Activated T-cell treated with anti-CD3 and anti-CD28 coated beads, Interleukin-2, amount 50 U/mL, for 4 hours (primary cell): ENCODE measurements around the gene SNX11. TPM values are rescaled to one million over a fixed set of nuclear protein-coding genes. Genes with fewer than 3 reads are reported as not detected.
"Not testable (repeated sequence)": the region's sequence is repeated elsewhere in the genome, so short reads cannot be mapped to it uniquely, and the experiment has no call there.

ENCODE experiments used
- ATAC-seq, 2 donors: fragments of 200-7000 bp; cut with Tn5 transposase; one replicate each; pipeline ENCODE4 v1.10.0; 2021
- DNase-seq: peaks from one replicate; pipeline ENCODE4 v3.0.0-alpha.2; 2020
- H3K27me3 Mint-ChIP-seq: one replicate; pipeline ENCODE4 v1.8.0; 2021; ENCODE audit warnings: low read depth, mixed read lengths
- H3K36me3 Mint-ChIP-seq: one replicate; pipeline ENCODE4 v1.8.0; 2022; ENCODE audit warnings: mixed read lengths; ENCODE audit not compliant: insufficient read depth
- H3K4me1 Mint-ChIP-seq: one replicate; pipeline ENCODE4 v1.8.0; 2021; ENCODE audit warnings: low read depth, mixed read lengths
- H3K4me3 Mint-ChIP-seq: one replicate; pipeline ENCODE4 v1.8.0; 2021; ENCODE audit warnings: mild to moderate bottlenecking, moderate library complexity, mixed read lengths
- H3K9me3 Mint-ChIP-seq: one replicate; pipeline ENCODE4 v1.8.0; 2021; ENCODE audit warnings: mixed read lengths
- total RNA-seq, 3 donors: library from RNA; stranded (reverse); gene quantifications; one replicate each; pipeline ENCODE4 v1.2.1, GENCODE V29; 2021

The SNX11 gene
- total RNA-seq, 3 donors from 2014 or later, result 30.5 to 41.9 (median 30.9) TPM

DNA sequence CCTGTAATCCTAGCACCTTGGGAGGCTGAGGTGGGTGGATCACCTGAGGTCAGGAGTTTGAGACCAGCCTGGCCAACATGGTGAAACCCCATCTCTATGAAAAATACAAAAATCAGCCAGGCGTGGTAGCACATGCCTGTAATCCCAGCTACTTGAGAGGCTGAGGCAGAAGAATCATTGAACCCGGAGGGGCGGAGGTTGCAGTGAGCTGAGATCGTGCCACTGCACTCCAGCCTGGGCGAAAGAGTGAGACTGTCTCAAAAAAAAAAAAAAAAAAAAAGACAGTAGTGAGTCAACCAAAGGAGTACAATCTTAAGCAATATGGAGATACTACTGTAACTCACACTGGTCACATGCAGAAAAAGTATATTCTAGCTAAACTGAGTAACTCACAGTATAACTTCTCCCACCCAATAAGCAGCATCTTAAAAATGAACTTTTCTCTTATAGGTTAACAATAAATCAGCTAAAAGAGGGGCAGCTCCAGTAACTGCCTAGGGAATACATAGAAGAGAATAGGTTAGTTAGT is 33.9 kb upstream of the SNX11 start:
- H3K4me1 Mint-ChIP-seq, H3K4me3 Mint-ChIP-seq, H3K27me3 Mint-ChIP-seq, ATAC-seq, H3K9me3 Mint-ChIP-seq, DNase-seq: not testable (repeated sequence)
- H3K36me3 Mint-ChIP-seq, result peaks cover 15% of the 10 kb centered on the region

DNA sequence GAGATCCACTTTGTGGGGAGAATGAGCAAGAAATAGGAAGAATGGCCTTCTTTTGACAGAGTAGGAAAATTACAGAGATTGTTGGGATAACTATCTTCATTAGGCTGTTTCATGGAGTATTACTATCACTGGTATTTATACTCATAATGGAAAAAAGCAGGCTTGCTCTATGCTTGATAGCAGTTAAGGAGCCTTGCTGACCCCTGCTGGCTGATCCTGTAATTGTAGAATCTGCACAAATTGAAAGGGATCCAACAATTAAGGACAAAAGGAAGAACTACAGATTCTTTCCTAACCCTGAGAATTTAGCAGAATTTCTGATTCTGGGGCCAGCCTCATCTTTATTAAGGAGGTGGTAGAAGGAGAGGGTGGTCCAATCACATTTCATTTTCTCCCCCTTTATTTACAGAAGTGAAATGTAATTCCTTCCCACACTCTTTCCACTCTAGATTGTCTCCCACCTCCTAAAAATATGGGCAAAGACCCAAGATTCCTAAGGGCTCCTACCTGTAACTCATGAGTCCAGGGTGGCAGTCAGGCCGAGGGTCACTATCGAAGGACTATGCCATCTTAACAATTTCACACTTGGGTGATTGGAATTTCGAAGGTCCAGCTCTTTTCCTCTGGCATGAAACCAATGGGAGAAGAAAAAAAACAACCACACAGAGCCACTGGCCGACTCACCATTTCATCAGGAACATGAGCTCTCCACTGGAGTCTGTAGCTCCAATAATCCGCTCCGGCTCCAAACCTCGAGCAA is 33.1 kb upstream of the SNX11 start:
- no peak overlapping the region for H3K4me3 Mint-ChIP-seq
- no peaks in the 10 kb centered on the region for H3K4me1 Mint-ChIP-seq
- H3K27me3 Mint-ChIP-seq, result no peaks in the 10 kb centered on the region
- ATAC-seq, result peak; percentile 76
- DNase-seq, result peak; percentile 76
- peaks cover 12% of the 10 kb centered on the region for H3K36me3 Mint-ChIP-seq
- no peaks in the 10 kb centered on the region for H3K9me3 Mint-ChIP-seq

DNA sequence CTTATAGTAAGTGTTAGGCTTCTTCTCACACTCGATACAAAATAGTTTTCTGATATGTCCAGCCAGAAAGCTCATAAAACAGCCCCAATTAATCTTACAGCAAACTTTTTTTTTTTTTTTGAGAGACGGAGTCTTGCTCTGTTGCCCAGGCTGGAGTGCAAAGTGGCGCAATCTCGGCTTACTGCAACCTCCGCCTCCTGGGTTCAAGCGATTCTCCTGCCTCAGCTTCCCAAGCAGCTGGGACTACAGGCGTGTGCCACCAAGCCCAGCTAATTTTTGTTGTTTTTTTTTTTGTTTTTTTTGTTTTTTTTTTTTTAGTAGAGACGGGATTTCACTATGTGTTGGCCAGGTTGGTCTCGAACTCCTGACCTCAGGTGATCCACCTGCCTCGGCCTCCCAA is 30.4 kb upstream of the SNX11 start:
- ATAC-seq, H3K27me3 Mint-ChIP-seq, H3K9me3 Mint-ChIP-seq, H3K36me3 Mint-ChIP-seq, DNase-seq, H3K4me1 Mint-ChIP-seq, H3K4me3 Mint-ChIP-seq: not testable (repeated sequence)

DNA sequence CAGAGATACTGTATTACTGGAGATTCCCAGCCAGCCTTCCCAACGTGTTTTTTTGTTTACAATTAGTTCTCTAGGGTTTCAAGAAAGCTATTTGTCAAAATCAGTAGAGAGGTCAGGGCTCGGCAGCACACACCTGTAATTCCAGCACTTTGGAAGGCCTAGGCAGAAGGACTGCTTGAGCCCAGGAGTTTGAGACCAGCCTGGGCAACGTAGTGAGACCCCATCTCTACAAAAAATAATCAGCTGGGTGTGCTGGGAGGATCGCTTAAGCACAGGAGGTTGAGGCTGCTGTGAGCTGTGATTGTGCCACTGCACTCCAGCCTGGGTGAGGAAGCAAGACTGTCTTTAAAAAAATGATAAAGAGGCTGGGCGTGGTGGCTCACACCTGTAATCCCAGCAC is 25.7 kb upstream of the SNX11 start:
- Mint-ChIP-seq H3K36me3 (no peaks in the 10 kb centered on the region), H3K4me1 (peaks cover 9% of the 10 kb centered on the region), H3K9me3 (no peaks in the 10 kb centered on the region), H3K27me3 (no peaks in the 10 kb centered on the region), H3K4me3 (no peak overlapping the region)
- DNase-seq (no peak), ATAC-seq (no peak)

DNA sequence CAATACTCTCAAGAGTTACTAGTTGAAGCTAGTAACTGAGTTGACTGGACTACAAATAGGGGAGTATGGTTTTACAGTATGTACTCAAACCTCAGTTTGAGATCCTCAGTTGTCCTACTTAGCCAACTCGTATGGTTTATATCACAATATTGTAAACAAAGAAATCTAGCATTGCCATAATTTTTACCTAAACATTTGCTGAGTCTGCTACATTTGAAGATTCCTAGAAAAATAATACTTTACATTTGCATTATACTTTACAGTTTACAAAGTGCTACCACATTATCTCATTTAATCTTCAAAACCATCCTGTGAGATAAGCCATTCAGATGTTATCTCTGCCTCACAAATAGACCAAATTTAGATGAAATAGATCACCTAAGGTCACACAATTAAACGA is 22.6 kb upstream of the SNX11 start:
- H3K9me3 Mint-ChIP-seq, result no peaks in the 10 kb centered on the region
- H3K27me3 Mint-ChIP-seq, result no peaks in the 10 kb centered on the region

DNA sequence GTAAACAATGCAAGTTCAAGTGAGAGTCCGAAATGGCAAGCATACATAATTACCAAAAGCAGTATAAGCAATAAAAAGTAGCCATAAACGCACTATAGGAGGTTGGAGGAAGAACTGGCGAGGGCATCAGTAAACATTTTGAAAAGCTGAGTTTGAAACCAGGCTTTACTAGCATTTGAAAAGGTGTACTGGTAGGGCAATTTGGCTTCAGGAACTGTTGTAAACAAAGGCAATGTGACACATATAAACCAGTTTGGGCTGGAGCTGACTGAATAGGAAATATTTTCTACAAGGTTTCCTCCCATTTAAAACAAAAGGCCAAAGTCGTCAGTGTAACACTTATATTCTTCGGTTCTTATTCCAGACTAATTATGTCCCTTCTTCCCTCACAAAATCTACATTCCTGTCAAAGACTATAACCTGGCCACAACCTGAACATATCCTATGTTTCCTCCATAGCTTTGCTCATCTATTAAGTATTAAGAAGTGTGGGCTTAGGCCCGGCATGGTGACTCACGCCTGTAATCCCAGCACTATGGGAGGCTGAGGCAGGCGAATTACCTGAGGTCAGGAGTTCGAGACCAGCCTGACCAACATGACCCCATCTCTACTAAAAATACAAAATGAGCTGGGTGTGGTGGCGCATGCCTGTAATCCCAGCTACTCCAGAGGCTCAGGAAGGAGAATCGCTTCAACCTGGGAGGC is 14.1 kb upstream of the SNX11 start:
- Mint-ChIP-seq H3K27me3 (no peaks in the 10 kb centered on the region), H3K4me1 (peaks cover 13% of the 10 kb centered on the region), H3K36me3 (peaks cover 12% of the 10 kb centered on the region), H3K4me3 (no peak overlapping the region), H3K9me3 (no peaks in the 10 kb centered on the region)
- ATAC-seq (no peak), DNase-seq (no peak)

More for the DNA sequence above, 22.6 kb upstream of the SNX11 start:
- H3K4me3 Mint-ChIP-seq, result no peak overlapping the region
- H3K4me1 Mint-ChIP-seq, result peaks cover 12% of the 10 kb centered on the region
- no peak for ATAC-seq
- DNase-seq, result no peak
- H3K36me3 Mint-ChIP-seq, result peaks cover 4% of the 10 kb centered on the region

DNA sequence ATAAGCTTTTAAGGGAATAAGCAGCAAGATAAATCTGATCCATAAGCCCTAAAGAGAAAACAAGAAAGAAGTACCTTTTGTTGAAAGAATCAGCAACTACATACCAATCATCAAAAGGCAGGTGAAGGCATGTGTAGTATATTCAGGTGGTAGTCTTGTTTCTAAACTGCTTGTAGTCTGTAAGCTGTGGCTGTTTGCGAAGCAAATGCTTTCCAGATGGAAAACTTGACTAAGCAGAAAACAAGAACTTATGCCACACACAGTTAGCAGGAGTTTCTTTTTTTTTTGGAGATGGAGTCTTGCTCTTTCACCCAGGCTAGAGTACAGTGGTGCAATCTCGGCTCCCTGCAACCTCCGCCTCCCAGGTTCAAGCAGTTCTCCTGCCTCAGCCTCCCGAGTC is 12.0 kb upstream of the SNX11 start:
- no peak for DNase-seq
- no peak for ATAC-seq
- H3K4me1 Mint-ChIP-seq, result peaks cover 14% of the 10 kb centered on the region
- no peaks in the 10 kb centered on the region for H3K9me3 Mint-ChIP-seq
- no peaks in the 10 kb centered on the region for H3K27me3 Mint-ChIP-seq
- peaks cover 6% of the 10 kb centered on the region for H3K36me3 Mint-ChIP-seq
- H3K4me3 Mint-ChIP-seq, result no peak overlapping the region

DNA sequence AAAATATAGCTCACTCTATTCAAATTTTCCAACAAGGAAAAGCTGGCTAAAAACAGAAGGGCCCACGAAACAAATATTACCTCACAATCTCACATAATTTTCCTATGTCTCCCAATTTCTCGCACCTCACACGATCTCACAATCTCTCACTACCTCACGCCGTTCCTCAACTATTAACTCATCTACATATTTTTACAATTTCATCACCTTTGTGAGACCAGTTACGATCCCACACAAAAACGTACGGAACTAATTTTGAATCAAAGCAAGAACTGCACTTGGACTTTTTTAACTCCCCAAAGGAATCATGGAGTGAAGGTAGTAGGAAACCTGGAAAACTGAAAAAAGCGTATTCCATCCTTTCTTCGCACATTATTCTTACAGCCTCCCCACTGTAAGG is 7.4 kb upstream of the SNX11 start:
- no peaks in the 10 kb centered on the region for H3K36me3 Mint-ChIP-seq
- ATAC-seq (no peak), DNase-seq (no peak)
- H3K27me3 Mint-ChIP-seq, result no peaks in the 10 kb centered on the region
- H3K4me3 Mint-ChIP-seq, result peak overlapping the region; percentile 95
- H3K9me3 Mint-ChIP-seq, result no peaks in the 10 kb centered on the region
- H3K4me1 Mint-ChIP-seq, result peaks cover 28% of the 10 kb centered on the region

DNA sequence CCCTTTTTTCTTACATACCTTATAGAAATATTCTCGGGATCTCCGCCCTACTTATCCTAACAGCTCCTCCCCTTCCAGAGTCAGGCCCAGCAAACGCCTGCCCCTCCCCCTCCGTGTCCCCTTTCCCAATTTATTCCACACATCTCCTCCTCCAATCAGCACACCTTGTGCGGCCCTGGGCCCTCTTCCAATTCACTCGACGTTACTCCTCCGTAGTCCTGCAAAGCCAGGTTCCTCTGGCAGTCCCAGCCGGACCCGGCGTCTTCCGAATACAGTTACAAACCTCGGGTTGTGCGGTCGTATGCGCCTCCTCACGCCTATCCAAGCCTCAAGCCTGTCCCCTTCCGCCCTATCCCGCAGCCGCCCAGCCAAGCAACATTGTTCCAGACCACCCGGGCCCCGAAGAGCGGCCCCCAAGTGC is 7.0 kb upstream of the SNX11 start:
- ATAC-seq (no peak), DNase-seq (no peak)
- Mint-ChIP-seq H3K9me3 (no peaks in the 10 kb centered on the region), H3K4me3 (peak overlapping the region; percentile 95), H3K4me1 (peaks cover 25% of the 10 kb centered on the region), H3K36me3 (no peaks in the 10 kb centered on the region), H3K27me3 (no peaks in the 10 kb centered on the region)

DNA sequence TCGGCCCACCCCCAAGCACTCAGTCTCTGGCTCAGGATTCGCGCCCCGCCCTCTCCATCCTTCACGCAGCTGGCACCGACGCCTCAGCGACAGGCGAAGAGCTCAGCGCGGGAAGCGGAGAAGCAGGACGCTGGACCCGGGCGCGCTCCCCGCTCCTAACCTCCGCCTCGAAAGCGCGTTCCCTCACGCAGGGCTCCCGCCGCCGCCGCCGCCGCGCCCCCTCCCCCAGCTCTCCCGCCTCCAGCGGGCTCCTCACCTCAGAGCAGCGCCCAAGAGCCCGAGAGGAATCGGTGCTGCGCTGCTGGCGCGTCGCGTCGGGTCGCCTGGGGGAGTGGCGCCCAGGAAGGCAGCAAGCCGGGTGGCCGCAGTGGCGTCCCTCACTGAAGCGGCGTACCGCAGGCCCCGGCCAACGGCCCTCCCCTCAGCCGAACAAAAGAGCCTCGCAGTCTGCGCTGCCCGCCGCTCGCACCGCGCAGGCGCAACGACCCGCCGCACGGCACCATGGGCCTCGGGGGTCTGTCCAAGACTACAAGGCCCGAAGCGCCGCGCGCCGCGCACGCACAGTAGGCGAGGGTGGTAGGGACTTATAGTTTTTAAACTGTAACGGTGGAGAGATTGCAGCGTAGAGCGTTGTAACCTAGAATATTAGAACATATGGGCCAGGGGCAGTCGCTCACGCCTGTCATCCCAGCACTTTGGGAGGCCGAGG is 6.4 kb upstream of the SNX11 start, which contains the start of gene CBX1:
TSS of gene CBX1 (minus strand) at position 467 of the 709 bp plus-strand sequence. CDS start 24,474 bp downstream, outside the sequence.
- Mint-ChIP-seq H3K9me3 (no peaks in the 10 kb centered on the region), H3K4me3 (peak within 1 kb of the TSS; percentile 95), H3K4me1 (peaks cover 24% of the 10 kb centered on the region), H3K27me3 (no peaks in the 10 kb centered on the region), H3K36me3 (no peaks in the 10 kb centered on the region)
- ATAC-seq (peak; percentile 97 to 98), DNase-seq (peak; percentile 89)

DNA sequence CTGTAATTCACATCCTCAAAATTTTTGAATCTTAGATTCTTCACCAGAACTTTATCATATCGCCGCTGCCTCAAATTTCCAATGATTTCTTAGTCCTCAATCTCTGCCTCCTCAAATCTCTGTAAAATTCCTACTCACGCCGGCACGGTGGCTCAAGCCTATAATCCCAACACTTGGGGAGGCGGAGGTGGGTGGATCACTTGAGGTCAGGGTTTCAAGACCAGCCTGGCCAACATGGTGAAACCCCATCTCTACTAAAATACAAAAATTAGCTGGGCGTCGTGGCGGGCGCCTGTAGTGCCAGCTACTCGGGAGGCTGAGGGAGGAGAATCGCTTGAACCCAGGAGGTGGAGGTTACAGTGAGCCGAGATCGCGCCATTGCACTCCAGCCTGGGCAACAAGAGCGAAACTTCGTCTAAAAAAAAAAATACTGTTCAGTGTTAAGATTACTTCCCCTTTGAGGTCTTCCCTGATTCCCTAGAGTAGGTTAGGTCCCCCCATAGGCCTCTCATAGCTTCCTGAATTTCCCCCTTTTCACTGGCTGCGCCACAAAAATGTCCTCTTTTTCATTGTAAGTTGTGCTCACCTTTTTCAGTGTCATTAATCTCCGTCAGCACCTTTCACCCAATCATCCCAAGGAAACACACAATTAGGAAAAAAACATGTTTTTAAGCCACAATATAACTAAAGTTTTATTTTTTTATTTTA is 5.4 kb upstream of the SNX11 start:
- H3K4me3 Mint-ChIP-seq, result peak overlapping the region; percentile 62
- no peaks in the 10 kb centered on the region for H3K36me3 Mint-ChIP-seq
- ATAC-seq (no peak), DNase-seq (no peak)
- peaks cover 30% of the 10 kb centered on the region for H3K4me1 Mint-ChIP-seq
- H3K9me3 Mint-ChIP-seq, result no peaks in the 10 kb centered on the region
- no peaks in the 10 kb centered on the region for H3K27me3 Mint-ChIP-seq

DNA sequence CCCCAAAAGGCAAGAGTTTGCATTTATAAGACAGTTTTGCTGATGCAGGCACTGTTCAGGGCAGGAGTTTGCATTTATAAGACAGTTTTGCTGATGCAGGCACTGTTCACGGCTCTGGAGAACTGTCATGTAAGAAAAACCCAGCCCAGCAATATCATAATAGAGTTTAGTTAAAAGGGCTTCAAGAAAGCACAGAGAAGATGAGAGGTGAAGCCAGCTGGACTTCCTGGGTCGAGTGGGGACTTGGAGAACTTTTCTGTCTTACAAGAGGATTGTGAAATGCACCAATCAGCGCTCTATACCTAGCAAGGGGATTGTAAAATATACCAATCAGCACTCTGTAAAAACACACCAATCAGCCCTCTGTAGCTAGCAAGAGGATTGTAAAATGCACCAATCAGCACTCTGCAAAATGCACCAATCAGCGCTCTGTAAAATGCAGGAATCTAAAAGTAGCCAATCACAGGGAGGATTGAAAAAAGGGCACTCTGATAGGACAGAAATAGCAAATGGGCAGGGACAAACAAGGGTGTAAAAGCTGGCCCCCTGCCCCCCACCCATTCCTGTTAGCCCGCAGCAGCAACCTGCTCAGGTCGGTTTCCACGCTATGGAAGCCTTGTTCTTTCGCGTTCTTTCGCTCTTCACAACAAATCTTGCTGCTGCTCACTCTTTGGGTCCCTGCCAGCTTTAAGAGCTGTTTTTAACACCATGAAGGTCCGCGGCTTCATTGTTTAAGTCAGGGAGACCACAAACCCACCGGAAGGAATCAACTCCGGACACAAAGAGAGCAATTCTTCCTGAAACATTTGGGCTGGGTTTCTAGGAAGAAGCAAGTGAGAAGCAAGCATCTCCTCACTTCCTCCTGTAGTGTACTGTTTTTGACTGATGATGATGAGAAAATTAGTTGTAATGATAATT is 4.5 kb upstream of the SNX11 start:
- H3K27me3 Mint-ChIP-seq, result no peaks in the 10 kb centered on the region
- H3K36me3 Mint-ChIP-seq, result no peaks in the 10 kb centered on the region
- ATAC-seq (no peak), DNase-seq (no peak)
- H3K4me3 Mint-ChIP-seq, result peak overlapping the region; percentile 16
- H3K9me3 Mint-ChIP-seq, result no peaks in the 10 kb centered on the region
- H3K4me1 Mint-ChIP-seq, result peaks cover 32% of the 10 kb centered on the region

DNA sequence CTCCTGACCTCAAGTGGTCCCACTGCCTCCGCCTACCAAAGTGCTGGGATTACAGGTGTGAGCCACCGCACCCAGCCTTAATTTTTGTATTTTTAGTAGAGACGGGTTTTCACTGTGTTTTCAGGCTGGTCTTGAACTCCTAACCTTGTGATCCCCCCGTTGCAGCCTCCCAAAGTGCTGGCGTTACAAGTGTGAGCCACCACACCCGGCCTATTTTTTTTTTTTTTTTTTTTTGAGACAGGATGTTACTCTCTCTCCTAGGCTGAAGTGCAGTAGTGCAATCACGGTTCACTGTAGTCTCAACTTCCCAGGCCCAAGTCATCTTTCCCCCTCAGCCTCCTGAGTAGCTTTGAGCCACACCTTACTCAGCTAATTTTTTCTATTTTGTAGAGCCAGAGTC is 3.1 kb upstream of the SNX11 start:
- peaks cover 42% of the 10 kb centered on the region for H3K4me1 Mint-ChIP-seq
- H3K36me3 Mint-ChIP-seq, result no peaks in the 10 kb centered on the region
- H3K27me3 Mint-ChIP-seq, result no peaks in the 10 kb centered on the region
- H3K4me3 Mint-ChIP-seq, result peak overlapping the region; percentile 16
- ATAC-seq (no peak), DNase-seq (no peak)
- H3K9me3 Mint-ChIP-seq, result no peaks in the 10 kb centered on the region
